GM21737 (cell line): ENCODE results near the gene CNOT3.

Experiments used
- ATAC-seq: cut with Tn5 transposase; IDR thresholded peaks from one replicate; pipeline ENCODE4 v1.9.1; 2021; ENCODE audit warnings: mild to moderate bottlenecking, moderate library complexity; ENCODE audit not compliant: unreplicated experiment

The CNOT3 gene

GRCh38 chr19:54147676-54148075 lies 10.1 kb downstream of the CNOT3 start:
- ATAC-seq: no peak

GRCh38 chr19:54148158-54148557 lies 10.6 kb downstream of the CNOT3 start:
- ATAC-seq: no peak

GRCh38 chr19:54149021-54149812 lies 11.7 kb downstream of the CNOT3 start:
- no peak for ATAC-seq

- no peak for ATAC-seq
Measured at GRCh38 chr19:54151362-54152035, 13.9 kb downstream of the CNOT3 start.

DNA sequence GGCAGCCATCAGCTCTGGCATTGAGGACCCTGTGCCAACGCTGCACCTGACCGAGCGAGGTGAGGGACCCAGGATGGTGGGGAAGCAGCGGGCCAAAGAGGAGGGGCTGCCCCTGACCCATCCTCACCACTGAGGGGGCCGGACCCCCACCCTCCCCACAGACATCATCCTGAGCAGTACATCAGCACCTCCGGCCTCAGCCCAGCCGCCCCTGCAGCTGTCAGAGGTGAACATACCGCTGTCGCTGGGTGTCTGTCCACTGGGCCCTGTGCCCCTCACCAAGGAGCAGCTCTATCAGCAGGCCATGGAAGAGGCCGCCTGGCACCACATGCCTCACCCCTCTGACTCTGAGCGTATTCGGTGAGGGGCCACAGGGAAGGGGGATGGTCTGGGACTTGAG lies 14.7 kb downstream of the CNOT3 start:
- ATAC-seq: no peak

DNA sequence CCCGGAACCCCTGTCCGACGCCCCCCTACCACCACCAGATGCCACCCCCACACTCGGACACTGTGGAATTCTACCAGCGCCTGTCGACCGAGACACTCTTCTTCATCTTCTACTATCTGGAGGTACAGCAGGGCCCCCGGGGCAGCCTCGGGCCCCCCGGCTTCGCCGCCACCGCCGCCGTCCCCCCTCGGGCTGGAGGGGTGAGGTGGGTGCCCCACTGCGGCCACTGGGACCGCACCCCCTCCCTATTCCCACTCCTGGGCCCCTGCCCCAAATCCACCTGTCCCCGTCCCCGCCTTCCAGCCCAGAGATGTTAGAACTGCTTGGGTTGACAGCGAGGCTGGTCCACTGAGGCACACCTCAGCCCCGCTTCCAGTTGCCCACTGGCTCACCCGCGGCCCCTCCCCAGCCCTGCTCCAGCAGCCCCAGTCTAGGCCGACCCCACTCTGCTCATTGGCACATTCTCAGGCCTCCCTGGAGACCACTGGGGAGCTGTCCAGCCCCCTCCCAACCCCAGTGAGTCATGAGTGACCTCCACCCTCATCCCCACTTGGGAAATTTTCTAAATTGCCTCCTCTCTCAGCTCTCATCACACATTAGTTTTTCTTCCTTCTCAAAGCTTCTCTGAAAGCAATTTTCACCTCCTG lies 15.4 kb downstream of the CNOT3 start:
- ATAC-seq: no peak

DNA sequence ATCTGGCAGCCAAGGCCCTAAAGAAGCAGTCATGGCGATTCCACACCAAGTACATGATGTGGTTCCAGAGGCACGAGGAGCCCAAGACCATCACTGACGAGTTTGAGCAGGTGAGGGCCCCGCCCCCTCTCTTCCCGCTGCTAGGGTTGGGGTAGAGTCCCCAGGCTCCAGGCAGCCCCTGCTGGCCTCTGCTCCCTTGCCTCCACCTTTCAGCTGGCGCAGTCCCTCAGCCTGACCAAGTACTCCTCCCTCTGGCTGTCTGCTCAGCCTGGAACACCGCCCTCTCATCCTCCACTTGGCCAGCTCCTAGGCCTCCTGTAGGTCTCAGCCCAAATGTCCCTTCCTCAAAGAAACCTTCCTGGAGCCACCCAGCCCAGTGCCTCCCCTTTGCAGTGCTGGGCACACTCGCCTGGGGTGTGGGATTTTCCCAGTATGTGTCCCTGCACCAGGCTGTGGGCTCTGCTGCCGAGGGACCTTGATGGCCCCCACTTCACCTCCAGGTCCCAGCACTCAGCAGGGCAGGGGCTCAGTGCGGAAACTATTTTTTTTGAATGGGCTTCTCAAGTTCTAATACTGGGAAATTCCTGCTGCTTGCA lies 16.3 kb downstream of the CNOT3 start:
- ATAC-seq: no peak

- ATAC-seq: no peak
Measured at GRCh38 chr19:54154603-54155345, 17.2 kb downstream of the CNOT3 start.

DNA sequence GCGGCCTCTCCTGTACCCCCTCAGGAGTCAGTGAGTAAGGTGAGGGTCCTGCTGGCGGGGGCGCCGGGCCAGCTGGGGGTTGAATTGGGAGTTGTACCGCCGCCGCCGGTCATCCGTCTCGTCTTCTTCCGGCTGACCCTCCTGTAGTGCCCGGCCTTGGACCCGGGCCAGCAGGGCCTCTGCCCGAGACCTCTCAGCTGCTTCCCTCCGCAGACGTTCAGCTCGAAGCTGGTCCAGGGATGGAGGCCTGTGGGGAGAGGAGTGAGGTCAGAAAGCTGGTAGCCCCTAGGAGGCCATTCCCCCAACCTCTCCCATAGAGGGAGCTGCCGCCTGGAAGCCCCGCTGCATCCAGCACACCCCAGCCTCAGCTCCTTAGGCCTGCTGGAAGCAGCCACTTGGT lies 18.1 kb downstream of the CNOT3 start:
- no peak for ATAC-seq

- ATAC-seq: no peak
Measured at GRCh38 chr19:54156490-54156889, 18.9 kb downstream of the CNOT3 start.

- ATAC-seq: no peak
Measured at GRCh38 chr19:54156953-54157352, 19.4 kb downstream of the CNOT3 start.

DNA sequence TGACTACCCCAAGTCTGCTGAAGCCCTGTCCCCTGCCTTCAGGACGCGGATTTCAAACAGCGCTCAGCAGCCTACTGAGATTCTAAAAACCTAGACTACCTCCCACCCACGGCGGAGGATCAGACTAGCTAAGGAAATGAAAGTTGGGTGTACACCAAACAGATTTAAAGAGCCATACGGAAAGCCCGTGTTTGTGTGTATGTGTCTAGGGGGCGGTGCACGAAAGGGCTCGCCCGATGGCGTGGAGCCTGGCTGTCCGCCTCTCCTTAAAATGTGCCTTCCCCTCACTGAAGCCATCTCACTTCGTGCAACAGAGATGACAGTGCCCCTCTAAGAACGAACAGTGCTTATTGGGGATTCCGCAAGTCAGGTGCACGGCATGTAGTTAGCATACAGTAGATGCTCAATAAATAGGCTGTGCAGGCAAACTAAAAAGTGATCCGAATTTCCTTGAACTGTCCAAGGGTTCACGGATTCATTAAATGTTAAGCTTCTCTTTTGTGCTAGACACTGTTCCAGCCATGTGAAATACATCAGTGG lies 21.3 kb downstream of the CNOT3 start:
- ATAC-seq: no peak

GRCh38 chr19:54159352-54160181 lies 22.0 kb downstream of the CNOT3 start, which contains the start of gene LENG1:
Gene LENG1, minus strand, starts transcription at chr19:54159721. Its CDS starts 26 bp downstream, at chr19:54159695.
- peak; percentile 87 for ATAC-seq

DNA sequence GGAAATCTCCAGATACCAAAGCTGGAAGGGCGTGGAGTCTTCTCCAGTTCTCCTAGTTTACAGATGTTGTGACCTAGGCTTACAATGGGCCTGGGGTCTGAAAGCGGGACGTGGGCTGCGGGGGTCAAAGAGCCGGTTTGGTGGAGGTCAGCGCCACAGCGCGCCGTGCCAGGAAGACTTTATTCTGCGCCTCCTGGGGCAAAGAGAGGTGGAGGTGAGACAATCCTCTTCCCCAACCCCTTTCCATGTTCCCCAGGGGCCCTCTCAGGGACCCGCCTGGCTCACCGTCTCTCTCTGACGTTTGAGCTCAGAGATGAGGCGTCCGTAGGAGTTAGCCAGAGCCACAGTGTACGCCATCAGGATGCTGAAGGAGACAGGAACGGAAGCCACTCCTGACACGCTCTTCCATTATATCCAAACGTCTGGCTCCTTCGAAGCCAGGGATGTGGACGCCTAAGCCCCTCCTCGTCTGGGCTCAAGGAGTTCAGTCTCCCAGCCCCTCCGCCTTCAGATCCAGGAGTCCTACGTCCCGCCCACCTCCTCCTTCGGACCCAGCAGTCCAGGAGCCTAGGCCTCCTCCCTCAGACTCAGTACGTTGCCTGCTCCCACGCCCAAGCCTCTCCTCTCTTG lies 22.7 kb downstream of the CNOT3 start:
- no peak for ATAC-seq

GRCh38 chr19:54160854-54161253 lies 23.3 kb downstream of the CNOT3 start:
- no peak for ATAC-seq

DNA sequence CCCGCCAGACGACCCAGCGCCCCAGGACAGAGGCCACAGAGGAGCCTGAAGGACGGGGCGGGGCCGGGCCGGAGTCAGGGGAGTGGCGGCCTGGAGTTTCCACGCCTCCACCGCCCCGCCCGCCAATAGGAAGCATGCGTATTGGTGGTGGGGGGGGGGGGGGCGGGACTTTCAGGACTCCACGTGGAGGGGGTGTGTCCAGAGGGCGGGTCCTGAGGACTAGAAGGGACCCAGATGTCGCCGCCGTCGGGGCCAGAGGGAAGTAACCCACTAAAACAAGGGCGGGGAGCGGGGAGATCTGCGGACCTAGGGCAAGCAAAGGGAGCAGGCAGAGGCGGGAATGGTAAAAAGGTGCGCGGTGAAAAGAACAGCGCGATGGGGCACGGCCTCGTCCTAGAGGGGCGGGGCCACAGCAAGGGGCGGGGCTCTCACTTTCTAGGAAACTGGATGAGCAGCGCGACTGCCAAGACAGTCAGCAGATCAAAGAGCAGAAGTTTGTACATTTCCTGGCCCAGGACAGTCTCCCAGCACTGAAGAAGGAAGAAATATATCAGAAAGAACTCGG lies 24.8 kb downstream of the CNOT3 start:
- ATAC-seq: no peak

- no peak for ATAC-seq
Measured at GRCh38 chr19:54162884-54163283, 25.3 kb downstream of the CNOT3 start.

DNA sequence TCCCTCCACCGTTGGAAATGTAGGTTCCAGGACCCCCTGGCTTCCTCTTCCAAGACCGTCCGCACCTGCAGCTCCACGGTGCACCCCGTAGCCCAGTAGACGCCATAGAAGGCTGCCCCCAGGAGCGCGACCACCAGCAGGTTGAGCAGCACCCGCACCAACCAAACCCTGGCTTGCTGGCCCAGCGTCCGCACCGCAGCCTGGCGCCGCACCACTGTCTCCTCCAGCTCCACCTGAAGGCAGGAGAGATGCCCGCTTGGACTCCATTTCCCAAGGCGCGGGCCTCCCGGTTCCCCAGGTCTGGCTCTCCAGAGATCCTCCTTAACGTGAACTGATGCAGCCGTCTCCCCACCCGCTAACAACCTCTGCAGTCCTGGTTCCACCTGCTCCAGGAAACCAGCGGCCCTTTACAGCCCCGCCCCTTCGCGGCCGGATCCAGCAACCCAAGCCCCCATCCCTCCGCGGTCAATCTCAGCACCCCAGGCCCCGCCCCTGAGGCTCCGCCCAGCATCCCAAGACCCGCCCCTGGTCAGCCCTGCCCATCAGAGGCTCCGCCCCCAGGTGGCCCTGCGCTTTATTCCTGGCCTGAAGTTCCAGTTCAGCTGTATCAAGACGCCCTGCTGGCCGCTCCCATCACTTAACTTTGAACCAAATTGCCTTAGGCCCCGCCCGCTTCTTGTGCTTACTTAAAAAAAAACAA lies 27.0 kb downstream of the CNOT3 start:
- no peak for ATAC-seq
